Right ventricle myocardium inferior (tissue), 1 donor: ENCODE results near the gene UBQLN4. TPM values are rescaled to one million over a fixed set of nuclear protein-coding genes. Genes with fewer than 3 reads are reported as not detected.
"Not testable (repeated sequence)": the region's sequence is repeated elsewhere in the genome, so short reads cannot be mapped to it uniquely, and the experiment has no call there.

ENCODE experiments used
- ATAC-seq: fragments of 200-7000 bp; cut with Tn5 transposase; one replicate; pipeline ENCODE4 v1.9.1; 2020; ENCODE audit warnings: mild to moderate bottlenecking, moderate library complexity
- DNase-seq: peaks from one replicate; pipeline ENCODE4 v3.0.0; 2021; ENCODE audit errors: missing footprints
- intact Hi-C: fragments of 100-400 bp; cut with DNase I; formaldehyde crosslinking; loops from one replicate; pipeline ENCODE4 v1.11.0; 2022
- total RNA-seq: library from RNA; stranded (reverse); fragmentation: NEBNext Ultra II Directional; extraction: Animal tissue kit (Norgen Biotek cat#: 25700); gene quantifications from one replicate; pipeline ENCODE4 v1.2.1, GENCODE V29; 2021
- donor health status: DM: no; HTN: yes; CAD: no; lungs with severe emphysema.

UBQLN4 gene
- total RNA-seq, 1 donor from 2014 or later = 33.5 TPM

GRCh38 chr1:156082309-156083091, 28.9 kb upstream of the UBQLN4 start, which contains the start of gene MEX3A:
MEX3A (minus strand) TSS chr1:156082465; CDS start chr1:156081998, 467 bp downstream.
- intact Hi-C loops = no loop called here
- ATAC-seq = peak; percentile 89
- DNase-seq = peak; percentile 83

- no peak for DNase-seq
- no peak for ATAC-seq
- intact Hi-C loops = no loop called here
Observed at GRCh38 chr1:156081917-156082308, 28.3 kb upstream of the UBQLN4 start.

- intact Hi-C loops = no loop called here
- ATAC-seq (no peak), DNase-seq (no peak)
Observed at GRCh38 chr1:156081180-156081916, 27.8 kb upstream of the UBQLN4 start.

- no peak for DNase-seq
- no peak for ATAC-seq
- intact Hi-C loops = no loop called here
Observed at GRCh38 chr1:156080863-156081179, 27.2 kb upstream of the UBQLN4 start.

- DNase-seq (no peak), ATAC-seq (no peak)
- intact Hi-C loops = no loop called here
Observed at GRCh38 chr1:156080241-156080862, 26.8 kb upstream of the UBQLN4 start.

- no peak for DNase-seq
- ATAC-seq = no peak
- intact Hi-C loops = no loop called here
Observed at GRCh38 chr1:156079762-156080161, 26.2 kb upstream of the UBQLN4 start.

- DNase-seq (no peak), ATAC-seq (no peak)
- intact Hi-C loops = no loop called here
Observed at GRCh38 chr1:156078728-156079127, 25.1 kb upstream of the UBQLN4 start.

GRCh38 chr1:156077430-156077760, 23.8 kb upstream of the UBQLN4 start:
- intact Hi-C loops = no loop called here
- no peak for ATAC-seq

GRCh38 chr1:156076609-156077429, 23.2 kb upstream of the UBQLN4 start:
- DNase-seq (no peak), ATAC-seq (peak; percentile 56)
- intact Hi-C loops = no loop called here

More at GRCh38 chr1:156077430-156077760, 23.8 kb upstream of the UBQLN4 start:
- no peak for DNase-seq

GRCh38 chr1:156075775-156076204, 22.2 kb upstream of the UBQLN4 start:
- intact Hi-C loops = no loop called here
- DNase-seq (no peak), ATAC-seq (no peak)

- ATAC-seq (no peak), DNase-seq (no peak)
- intact Hi-C loops = no loop called here
Observed at GRCh38 chr1:156075162-156075561, 21.6 kb upstream of the UBQLN4 start.

- ATAC-seq = no peak
- DNase-seq = no peak
Observed at GRCh38 chr1:156074661-156075060, 21.1 kb upstream of the UBQLN4 start.

GRCh38 chr1:156073740-156074139, 20.1 kb upstream of the UBQLN4 start:
- intact Hi-C loops = no loop called here
- DNase-seq = no peak
- no peak for ATAC-seq

More at GRCh38 chr1:156074661-156075060, 21.1 kb upstream of the UBQLN4 start:
- intact Hi-C loops = no loop called here

- intact Hi-C loops = no loop called here
- ATAC-seq (no peak), DNase-seq (no peak)
Observed at GRCh38 chr1:156073110-156073687, 19.6 kb upstream of the UBQLN4 start.

GRCh38 chr1:156072251-156072650, 18.7 kb upstream of the UBQLN4 start:
- no peak for ATAC-seq
- intact Hi-C loops = no loop called here
- DNase-seq = no peak

- DNase-seq, intact Hi-C loops, ATAC-seq: not testable (repeated sequence)
Observed at GRCh38 chr1:156071332-156071816, 17.8 kb upstream of the UBQLN4 start.

GRCh38 chr1:156070548-156070947, 16.9 kb upstream of the UBQLN4 start:
- no peak for ATAC-seq
- intact Hi-C loops = no loop called here
- no peak for DNase-seq
